ENCODE measurements around the gene TACR1. TPM values are rescaled to one million over a fixed set of nuclear protein-coding genes. Genes with fewer than 3 reads are reported as not detected.
"Not testable (repeated sequence)": the region's sequence is repeated elsewhere in the genome, so short reads cannot be mapped to it uniquely, and the experiment has no call there.

The TACR1 gene
- total RNA-seq, 1 experiment from 2014 or later = not detected

DNA sequence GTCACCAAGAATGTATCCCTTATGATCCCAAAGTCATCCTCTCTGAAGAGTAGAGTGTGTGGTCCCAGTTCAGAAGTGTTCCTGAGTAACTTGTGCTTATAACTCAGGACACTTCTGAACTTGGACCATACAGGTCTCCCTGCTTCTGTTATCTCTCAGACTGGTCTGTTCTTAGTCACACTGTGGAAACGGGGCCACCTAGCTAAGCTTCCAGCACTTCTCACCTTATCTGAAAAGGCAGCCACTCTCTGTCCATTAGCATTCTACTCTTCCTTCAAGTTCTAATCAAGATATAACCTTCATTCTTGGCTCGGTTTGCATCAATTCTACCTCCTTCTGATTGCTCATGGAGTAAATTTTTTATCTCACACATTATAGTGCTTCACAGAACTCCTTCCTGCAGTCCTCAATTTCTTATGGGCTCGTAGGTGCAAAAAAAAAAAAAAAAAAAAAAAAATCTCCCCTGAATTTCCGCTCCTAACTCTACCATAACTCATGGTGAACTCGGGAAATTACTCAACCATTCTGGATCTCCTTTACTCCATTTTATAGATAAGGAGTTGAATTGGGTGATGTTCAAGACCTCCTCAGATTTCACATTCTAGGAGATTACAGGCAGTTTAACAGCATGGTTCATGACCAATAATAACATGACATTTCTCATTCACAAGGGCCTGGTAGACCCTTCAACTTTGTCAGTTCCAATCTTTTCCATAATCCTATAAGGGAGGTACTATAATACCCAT is 108.4 kb downstream of the TACR1 start:
- DNase-seq (ENCODE audit: low read depth) = no peak

DNA sequence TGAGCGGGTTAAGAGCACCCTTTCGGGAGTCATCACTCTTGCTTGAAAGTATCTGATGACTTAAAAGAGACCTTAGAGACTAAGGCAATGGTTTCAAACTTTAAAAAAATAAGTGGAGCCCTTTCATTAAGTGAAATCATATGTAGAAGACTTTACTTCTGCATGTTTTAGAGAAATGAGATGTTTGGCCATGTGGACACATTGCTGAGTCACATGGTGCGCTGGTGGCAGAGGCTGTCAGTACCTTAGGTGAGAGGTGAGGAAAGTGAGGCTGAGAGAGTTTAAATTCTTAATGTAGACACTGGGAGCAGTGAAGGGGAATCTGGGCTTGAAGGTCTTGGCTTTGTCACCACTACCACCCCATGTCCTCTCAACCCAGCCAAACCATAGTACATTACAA is 109.8 kb downstream of the TACR1 start:
- DNase-seq (ENCODE audit: low read depth) = no peak

- no peak for DNase-seq (ENCODE audit: low read depth)
Measured at GRCh38 chr2:75088791-75089190, 110.5 kb downstream of the TACR1 start.

- no peak for DNase-seq (ENCODE audit: low read depth)
Measured at GRCh38 chr2:75087736-75088135, 111.6 kb downstream of the TACR1 start.

GRCh38 chr2:75079575-75079974 is 119.7 kb downstream of the TACR1 start:
- DNase-seq (ENCODE audit: low read depth) = peak; percentile 40

- no peak for DNase-seq (ENCODE audit: low read depth)
Measured at GRCh38 chr2:75077909-75078308, 121.4 kb downstream of the TACR1 start.

GRCh38 chr2:75076088-75076487 is 123.2 kb downstream of the TACR1 start:
- peak; percentile 98 for DNase-seq (ENCODE audit: low read depth)

DNA sequence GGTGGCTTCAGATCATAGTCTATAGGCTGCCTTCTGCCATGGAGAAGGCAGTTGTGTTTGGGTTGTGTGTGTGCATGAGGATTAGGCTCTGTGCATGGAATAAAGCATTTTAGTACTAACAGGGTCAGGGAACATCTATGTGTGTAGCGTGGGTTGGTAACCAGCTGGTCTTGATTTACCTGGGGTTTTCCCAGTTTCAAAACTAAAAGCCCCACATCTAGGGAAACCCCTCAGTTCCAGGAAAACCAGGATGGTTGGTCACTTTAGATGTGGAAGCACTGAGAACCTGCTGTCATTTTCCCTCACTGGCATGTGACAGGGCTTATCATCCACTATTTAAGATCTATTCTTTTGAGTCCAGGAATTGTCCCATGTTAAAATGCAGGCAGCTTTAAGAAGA is 124.6 kb downstream of the TACR1 start:
- DNase-seq (ENCODE audit: low read depth) = no peak

- no peak for DNase-seq (ENCODE audit: low read depth)
Measured at GRCh38 chr2:75074228-75074627, 125.1 kb downstream of the TACR1 start.

DNA sequence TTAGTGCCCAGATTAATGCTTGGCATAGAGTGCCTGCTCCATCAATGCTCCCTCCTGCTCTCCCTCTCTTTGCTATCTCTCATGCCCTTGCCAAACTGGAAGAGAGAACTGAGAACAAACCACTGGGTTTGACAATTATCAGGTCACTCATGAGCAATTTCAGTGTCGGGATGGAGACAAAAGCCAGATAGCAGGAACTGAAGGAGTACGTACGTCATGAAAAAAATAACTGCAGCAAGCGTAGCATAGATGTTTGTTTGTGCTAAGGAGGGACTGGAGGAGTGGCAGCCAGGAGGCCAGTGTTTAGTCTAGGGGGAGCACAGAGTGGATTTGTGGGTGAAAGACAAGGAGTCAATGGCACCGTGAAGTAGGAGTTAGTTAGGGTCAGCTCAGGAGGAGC is 127.6 kb downstream of the TACR1 start:
- no peak for DNase-seq (ENCODE audit: low read depth)

DNA sequence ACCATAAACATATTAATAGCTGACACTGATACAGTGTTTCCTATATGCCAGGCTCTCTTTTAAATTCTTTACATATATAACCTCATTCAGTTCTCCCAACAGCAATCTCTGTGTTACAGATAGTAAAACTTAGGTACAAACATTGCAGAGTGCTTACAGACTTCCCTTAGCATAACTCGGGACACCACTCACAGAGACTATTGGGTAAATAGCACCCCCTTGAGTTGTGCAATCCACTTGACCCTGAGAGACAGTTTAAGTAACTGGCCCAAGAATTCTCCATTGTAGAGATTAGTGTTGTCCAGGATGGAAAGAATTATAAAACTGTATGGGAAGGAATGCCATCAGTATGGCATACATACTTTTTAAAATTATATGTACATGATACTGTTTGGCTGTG is 130.8 kb downstream of the TACR1 start:
- no peak for DNase-seq (ENCODE audit: low read depth)

DNA sequence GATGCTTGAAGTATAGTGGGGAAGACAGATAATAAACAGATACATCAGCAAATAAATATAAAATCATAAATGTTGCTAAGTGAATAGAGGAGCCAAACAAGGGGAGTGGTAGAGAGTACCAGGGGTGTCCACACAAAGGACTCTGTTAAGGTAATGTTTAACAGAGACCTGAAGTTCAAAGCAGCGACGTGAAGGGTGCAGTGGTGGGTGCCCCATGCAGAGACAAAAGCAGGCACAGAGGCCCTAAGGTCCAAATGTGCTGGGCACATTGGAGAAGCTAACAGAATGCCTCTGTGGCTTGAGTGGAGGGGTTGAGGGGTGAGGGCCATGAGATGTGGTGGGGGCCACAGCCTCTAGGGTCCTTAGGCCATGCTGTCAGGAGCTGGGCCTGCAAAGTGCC is 131.8 kb downstream of the TACR1 start:
- DNase-seq (ENCODE audit: low read depth) = no peak

- no peak for DNase-seq (ENCODE audit: low read depth)
Measured at GRCh38 chr2:75066121-75066902, 133.0 kb downstream of the TACR1 start.

DNA sequence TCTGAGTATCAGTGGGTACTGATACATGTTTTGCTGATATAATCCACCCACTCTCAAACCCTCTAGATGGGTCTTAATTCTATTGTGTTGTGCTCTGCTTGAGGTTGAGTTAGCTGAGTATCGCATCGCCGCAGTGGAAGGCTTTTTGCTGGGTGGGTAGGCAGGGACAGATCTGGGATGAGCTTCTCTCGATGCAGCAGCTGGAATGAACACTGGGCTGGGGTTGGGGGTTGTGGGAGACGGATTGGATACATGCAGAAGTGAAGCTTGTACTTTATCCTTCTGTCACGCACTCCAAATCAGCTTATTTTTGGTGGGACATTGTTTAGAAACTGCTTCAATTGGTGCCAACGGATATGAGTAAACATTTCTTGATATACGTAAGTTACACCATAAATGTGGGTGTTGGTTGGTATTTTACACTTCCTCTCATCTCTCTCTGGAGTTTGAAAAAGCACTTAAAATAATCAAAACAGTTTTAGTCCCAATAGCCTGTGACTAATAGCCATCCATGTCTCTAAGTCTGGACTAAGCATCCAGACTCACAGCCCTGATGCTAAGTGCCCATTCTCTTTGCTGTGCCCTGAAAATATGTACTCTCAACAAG is 133.8 kb downstream of the TACR1 start:
- DNase-seq (ENCODE audit: low read depth) = peak; percentile 31

DNA sequence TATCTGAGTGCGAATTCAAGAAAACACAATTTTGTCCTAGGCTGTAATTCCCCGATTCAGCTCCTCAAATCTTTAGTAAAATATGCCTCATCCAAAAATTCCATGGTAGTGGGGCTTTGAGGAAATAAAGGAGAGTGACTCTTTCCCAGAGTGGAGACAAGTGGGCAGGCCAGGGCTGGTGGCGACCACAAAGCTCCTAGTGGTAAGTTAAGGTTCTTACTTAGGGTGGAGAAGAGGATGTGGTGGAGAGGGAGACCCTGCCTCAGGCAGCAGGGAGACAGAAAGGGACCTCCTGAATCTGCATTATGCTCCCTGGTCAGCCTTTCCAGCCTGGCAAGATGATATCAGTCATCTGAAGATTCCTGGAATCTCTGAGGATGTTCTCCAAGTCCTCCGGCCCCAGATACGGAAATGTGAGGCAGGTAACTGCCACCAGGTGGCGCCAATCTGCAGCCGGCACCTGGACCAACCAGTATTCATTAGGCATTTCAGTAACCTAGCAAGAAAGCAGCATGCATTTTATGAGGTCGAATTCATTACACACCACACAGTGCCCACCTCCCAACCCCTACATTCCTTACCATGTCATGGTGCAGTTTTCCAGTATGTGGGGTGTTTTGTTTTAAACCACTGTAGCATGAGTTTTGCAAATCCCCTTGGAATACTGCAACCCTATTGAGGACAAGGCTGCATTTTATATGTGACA is 134.5 kb downstream of the TACR1 start:
- peak; percentile 53 for DNase-seq (ENCODE audit: low read depth)

DNA sequence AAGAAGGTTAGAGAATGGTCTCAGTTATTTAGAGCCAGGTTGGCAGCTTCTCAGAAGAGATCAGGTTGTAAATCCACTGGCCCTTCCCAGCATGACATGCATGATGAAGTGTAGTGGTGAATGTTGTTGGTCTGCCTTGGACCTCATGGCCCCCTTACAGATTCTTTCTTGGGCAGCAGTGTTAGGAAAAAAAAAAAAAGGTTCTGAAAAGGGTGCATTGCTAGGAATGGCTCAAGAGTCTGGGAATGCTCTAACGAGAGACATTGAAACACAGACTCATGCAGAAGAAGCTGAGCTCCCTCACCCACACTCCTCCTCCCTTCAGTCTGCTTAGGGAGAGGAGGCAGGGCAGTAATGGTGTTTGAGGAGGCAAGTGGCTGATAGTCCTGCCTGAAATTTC is 135.4 kb downstream of the TACR1 start:
- DNase-seq (ENCODE audit: low read depth) = no peak

GRCh38 chr2:75058427-75058826 is 140.9 kb downstream of the TACR1 start:
- no peak for DNase-seq (ENCODE audit: low read depth)

GRCh38 chr2:75057150-75057549 is 142.2 kb downstream of the TACR1 start:
- DNase-seq (ENCODE audit: low read depth) = not testable (repeated sequence)

DNA sequence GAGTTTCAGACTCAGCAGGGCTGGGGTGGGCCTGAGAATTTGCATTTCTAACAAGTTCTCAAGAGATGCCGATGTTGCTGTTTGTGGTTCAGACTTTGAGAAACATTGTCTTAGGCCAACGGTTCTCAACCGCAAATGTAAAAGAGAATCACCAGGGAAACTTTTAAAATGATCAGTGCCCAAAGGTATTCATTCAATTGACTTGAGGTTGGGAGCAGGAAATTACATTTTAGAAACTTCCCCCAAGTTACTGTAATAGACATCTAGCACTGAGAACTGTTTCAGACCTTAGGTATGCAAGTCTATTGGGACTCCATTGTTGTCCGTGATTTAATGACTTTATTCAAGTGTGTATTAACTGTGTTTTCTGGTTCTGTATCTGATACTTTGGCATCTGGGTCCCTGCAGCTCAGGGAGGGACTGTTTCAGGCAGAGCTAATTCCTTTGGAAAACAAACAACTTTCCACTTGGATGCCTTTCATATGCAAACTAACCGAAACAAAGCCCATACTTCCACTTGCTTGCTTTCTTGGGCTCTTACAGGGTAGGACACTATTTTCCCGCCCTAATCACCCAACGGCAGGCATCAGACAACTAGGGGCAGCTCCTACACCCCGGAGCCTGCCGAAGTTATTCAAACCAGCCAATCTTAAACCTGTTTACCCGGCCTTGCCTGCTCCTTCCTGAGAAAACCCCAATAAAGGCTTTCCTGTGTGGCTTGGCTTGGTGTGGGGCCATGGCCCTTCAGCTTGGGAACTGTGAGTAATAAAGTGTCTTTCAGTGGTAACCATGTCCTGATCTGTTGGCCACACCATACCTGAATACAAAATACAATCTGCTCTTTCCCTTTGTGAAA is 143.3 kb downstream of the TACR1 start:
- no peak for DNase-seq (ENCODE audit: low read depth)

DNA sequence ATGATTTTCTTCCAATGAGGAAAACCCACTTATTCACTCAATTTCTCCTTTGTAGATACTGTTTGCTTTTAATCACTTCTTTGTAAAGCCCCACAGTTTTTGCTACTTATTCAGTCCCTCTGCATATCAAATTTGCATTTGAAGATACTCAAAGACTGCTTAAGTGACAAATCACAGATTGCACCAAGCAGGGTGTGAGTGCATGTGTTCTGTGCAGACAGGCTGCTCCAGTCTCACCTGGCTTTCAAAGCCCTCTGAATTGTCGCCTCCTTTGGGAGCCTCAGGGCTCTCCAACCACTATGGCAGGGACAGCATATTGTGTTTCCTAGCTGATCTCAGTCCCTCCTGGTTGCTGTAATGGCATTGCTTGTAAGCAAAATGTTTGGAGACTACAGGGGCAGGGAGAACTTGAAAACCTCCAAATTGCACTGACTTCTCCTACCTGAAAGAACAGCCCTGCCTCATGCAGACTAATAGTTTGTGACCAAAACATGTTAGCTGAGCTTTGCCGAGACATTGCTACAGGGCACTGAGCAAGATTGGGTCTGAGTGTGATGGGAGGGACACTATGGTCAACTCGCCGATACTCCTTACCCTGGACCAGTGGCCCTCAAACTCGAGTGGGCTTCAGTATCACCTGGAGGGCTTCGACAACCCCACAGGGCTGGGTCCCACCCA is 144.0 kb downstream of the TACR1 start:
- DNase-seq (ENCODE audit: low read depth) = no peak

Measured in LHCN-M2 (cell line).